Tibial artery (tissue), 4 donors: Measurements from ENCODE around the gene PRKACA.

Experiments used
- DNase-seq, 2 donors: peaks; one replicate each; pipeline ENCODE4 v3.0.0-alpha.2; 2019
- H3K27ac ChIP-seq, 2 donors: fragments of 200-600 bp; sonication (generic) in 1 of 2; 1 replicate in 1 of 2; 2 replicates in 1 of 2; pipeline ENCODE4 v1.5.1; 2018 to 2019; ENCODE audit warnings: mild to moderate bottlenecking in 1 of 2
- H3K27me3 ChIP-seq, 2 donors: fragments of 200-600 bp; sonication (generic) in 1 of 2; one replicate each; pipeline versions ENCODE4 v1.5.1 to v1.6.0; 2016 to 2019
- H3K36me3 ChIP-seq, 3 donors: fragments of 200-600 bp; sonication (generic) in 2 of 3; one replicate each; pipeline ENCODE4 v1.5.1; 2016 to 2019; ENCODE audit warnings: mild to moderate bottlenecking in 2 of 3
- H3K4me1 ChIP-seq, 4 donors: fragments of 200-600 bp; sonication (generic) in 2 of 4; 1 replicate in 3 of 4; 2 replicates in 1 of 4; pipeline ENCODE4 v1.5.1; 2016 to 2019
- H3K4me3 ChIP-seq, 2 donors: fragments of 200-600 bp; sonication (generic) in 1 of 2; 1 replicate in 1 of 2; 2 replicates in 1 of 2; pipeline ENCODE4 v1.5.1; 2018 to 2019; ENCODE audit warnings: mild to moderate bottlenecking in 2 of 2
- H3K9me3 ChIP-seq, 3 donors: fragments of 200-600 bp; sonication (generic) in 1 of 3; one replicate each; pipeline ENCODE4 v1.5.1; 2016 to 2019
- intact Hi-C: fragments of 100-400 bp; cut with DNase I; formaldehyde crosslinking; loops from one replicate; pipeline ENCODE4 v1.15.0; 2023; ENCODE audit warnings: low total_unique reads
- TF ChIP-seq, protein P1 (sequence below), 2 experiments: fragments of 200-600 bp in 1 of 2; fragments of 450-650 bp in 1 of 2; IDR thresholded peaks; one replicate each; pipeline ENCODE4 v1.5.1; 2017 to 2019; ENCODE audit warnings: antibody characterized with exemption in 2 of 2, mild to moderate bottlenecking in 1 of 2, moderate library complexity in 1 of 2

PRKACA gene

DNA sequence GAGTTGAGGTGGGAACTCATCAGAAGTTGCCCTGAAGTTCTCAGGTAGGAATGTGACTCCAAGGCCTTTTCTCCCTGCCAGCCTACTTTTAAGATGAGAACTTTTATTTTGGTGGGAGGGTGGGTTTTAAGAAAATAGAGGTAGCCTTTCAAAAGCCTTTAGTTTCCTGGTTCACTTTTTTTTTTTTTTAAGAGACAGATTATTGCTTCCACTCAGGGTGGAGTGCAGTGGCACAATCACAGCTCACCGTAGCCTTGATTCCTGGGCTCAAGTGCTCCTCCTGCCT lies 34.9 kb downstream of the PRKACA start:
- peak overlapping the region; percentile 93 to 94 for H3K27ac ChIP-seq
- H3K4me3 ChIP-seq, result peak overlapping the region in 1 of 2 donors; percentile 86
- TF ChIP-seq, protein P1, sequence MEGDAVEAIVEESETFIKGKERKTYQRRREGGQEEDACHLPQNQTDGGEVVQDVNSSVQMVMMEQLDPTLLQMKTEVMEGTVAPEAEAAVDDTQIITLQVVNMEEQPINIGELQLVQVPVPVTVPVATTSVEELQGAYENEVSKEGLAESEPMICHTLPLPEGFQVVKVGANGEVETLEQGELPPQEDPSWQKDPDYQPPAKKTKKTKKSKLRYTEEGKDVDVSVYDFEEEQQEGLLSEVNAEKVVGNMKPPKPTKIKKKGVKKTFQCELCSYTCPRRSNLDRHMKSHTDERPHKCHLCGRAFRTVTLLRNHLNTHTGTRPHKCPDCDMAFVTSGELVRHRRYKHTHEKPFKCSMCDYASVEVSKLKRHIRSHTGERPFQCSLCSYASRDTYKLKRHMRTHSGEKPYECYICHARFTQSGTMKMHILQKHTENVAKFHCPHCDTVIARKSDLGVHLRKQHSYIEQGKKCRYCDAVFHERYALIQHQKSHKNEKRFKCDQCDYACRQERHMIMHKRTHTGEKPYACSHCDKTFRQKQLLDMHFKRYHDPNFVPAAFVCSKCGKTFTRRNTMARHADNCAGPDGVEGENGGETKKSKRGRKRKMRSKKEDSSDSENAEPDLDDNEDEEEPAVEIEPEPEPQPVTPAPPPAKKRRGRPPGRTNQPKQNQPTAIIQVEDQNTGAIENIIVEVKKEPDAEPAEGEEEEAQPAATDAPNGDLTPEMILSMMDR (IDR thresholded peaks at IDR 0.05), result no peak
- H3K9me3 ChIP-seq, result no peaks in the 10 kb centered on the region
- DNase-seq, result no peak
- H3K27me3 ChIP-seq, result no peaks in the 10 kb centered on the region
- no peaks in the 10 kb centered on the region for H3K36me3 ChIP-seq
- H3K4me1 ChIP-seq, result peaks cover 0 to 27% (median 20%) of the 10 kb centered on the region in 4 donors
- intact Hi-C loops, result loop anchor here (5.0 kb wide), 2 partner anchors 35 to 75 kb away; partner anchors contain the start of genes PRKACA and RFX1

DNA sequence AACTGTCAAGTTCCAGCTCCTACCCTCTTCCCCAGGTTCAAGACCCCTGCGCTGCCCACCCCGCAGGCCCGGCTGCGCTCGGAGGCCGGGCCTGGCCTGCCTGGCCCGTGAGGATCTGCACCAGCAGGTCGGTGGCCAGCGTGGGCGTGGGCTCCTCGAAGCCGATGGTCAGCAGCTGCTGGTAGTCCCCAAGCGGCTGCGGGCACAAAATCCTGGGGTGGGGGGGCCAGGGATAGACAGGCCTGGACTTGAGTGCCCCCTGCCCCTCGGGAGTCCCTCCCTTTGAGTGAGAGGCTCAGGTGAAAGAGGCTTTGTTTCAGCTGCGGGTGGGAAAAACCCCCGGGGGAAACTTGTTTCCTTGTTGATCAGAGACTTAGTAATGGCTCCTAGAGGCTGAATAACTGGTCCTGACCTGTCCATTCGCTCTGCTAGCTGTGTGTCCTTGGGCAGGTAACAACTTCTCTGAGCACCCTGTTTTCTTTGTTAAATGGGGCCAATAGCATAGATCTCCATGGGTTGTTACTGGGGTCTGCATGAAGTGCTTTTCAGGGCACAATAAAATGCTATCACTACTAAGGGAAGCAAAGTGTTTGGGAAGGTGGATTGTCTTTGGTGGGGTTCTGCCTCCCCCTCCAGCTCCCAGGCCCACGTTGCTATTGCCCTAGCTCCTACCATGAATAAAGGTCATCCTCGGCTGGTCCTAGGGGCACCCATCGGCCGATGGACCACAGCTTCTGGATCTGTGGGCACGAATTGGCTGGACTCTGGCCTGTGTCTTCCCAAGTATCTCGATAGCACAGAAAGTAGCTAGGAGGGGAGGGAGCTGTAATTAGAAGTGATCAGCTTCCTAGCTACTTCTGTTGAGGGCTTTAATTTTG lies 35.5 kb downstream of the PRKACA start:
- Histone ChIP-seq H3K4me3 (peak overlapping the region; percentile 66 to 86), H3K4me1 (peaks cover 0 to 27% (median 20%) of the 10 kb centered on the region in 4 donors), H3K36me3 (no peaks in the 10 kb centered on the region), H3K9me3 (no peaks in the 10 kb centered on the region), H3K27me3 (no peaks in the 10 kb centered on the region), H3K27ac (peak overlapping the region; percentile 93 to 94)
- intact Hi-C loops, result loop anchor here (5.0 kb wide), 2 partner anchors 35 to 75 kb away; partner anchors contain the start of genes PRKACA and RFX1
- DNase-seq, result peak in 1 of 2 donors; percentile 48
- TF ChIP-seq, protein P1 (IDR thresholded peaks at IDR 0.05), result no peak

DNA sequence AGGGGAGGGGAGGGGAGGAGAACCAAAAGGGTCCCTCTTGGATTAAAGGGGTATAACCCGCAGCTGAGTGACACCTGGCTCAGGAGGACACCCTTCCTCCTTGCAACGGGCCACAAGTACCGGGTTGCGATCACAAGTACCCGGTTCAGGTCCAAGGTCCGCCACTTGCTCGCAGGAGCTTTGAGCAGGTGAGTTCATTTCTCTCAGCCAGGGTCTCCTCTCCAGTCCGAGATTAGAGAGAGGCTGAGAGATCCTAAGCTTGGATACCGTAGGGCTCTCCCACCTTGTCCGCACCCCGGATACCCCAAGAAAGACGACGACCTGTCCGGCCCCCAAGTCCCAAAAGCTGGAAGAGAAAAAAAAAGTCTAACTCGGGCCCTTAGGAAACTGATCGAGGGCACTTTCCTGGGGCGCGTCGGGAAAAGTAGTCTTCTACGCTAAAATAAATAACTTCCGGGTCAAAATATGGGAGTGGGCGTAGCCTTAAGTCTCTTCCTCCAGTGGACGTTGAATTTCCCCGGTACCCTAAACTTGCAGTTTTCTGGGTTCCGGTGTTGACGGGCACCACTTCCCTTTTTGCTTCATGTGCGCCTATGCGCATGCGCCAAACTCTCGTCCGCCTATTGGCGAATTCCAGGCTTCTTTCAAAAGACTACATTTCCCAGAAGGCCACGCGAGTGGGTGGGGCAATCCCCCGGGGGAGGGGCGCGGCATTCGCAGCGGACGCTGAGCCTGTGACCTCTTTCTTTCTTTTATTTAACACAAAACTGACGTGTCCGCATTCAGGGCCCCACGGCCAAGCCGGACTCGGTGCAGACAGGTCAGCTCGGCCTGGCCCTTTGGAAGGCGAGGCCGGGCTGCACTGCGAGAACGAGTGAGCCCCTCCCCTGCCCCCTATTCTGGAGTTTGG lies 36.4 kb downstream of the PRKACA start:
- intact Hi-C loops, result loop anchor here (5.0 kb wide), 2 partner anchors 36 to 74 kb away; partner anchors contain the start of genes PRKACA and RFX1
- H3K36me3 ChIP-seq, result no peaks in the 10 kb centered on the region
- H3K27ac ChIP-seq, result peak overlapping the region; percentile 93 to 94
- TF ChIP-seq, protein P1 (IDR thresholded peaks at IDR 0.05), result peak in 1 of 2 experiments; percentile 25
- no peaks in the 10 kb centered on the region for H3K27me3 ChIP-seq
- no peaks in the 10 kb centered on the region for H3K9me3 ChIP-seq
- H3K4me3 ChIP-seq, result peak overlapping the region; percentile 66 to 86
- H3K4me1 ChIP-seq, result peaks cover 0 to 27% (median 20%) of the 10 kb centered on the region in 4 donors
- peak; percentile 98 to 100 for DNase-seq

DNA sequence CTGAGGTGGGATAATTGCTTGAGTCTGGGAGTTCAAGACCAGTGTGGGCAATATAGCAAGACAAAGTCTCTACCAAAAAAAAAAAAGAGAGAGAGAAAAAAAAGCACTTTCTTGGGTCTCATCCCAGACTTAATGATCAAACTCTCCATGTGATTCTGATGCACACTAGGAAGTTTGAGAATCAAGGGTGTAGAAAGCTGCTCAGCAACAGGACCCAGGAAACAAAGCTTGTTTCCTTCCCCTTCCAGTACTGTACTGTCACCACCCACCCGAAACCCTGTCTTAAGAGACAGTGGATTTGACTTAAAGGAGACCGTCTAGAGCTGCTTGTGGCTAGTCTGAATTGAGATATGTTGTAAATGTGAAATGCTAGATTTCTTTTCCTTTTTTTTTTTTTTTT lies 39.2 kb downstream of the PRKACA start:
- intact Hi-C loops, result loop anchor here (10.0 kb wide), 1 partner anchor 294 kb away; no protein-coding TSS in a partner anchor
- H3K4me1 ChIP-seq, result peaks cover 0 to 42% (median 34%) of the 10 kb centered on the region in 4 donors
- no peak overlapping the region for H3K27ac ChIP-seq

More for the DNA sequence above, 39.2 kb downstream of the PRKACA start:
- Histone ChIP-seq H3K4me3 (no peak overlapping the region), H3K36me3 (no peaks in the 10 kb centered on the region), H3K9me3 (no peaks in the 10 kb centered on the region), H3K27me3 (no peaks in the 10 kb centered on the region)
- DNase-seq, result no peak
- TF ChIP-seq, protein P1 (IDR thresholded peaks at IDR 0.05), result no peak
